ENCODE results near the gene CALCOCO1. TPM values are rescaled to one million over a fixed set of nuclear protein-coding genes. Genes with fewer than 3 reads are reported as not detected.

CALCOCO1 gene
- total RNA-seq, 1 experiment from 2014 or later = 48.0 TPM

- CTCF ChIA-PET = interaction anchor here (0.7 kb wide), 1 partner anchor 293 kb away, joined by 3 read pairs; no protein-coding TSS in a partner anchor
- in situ Hi-C loops (cut with HindIII; ENCODE audit: low pct_unique_long_range_greater_than_20kb, low sequenced_read_pairs) (no loop called here), intact Hi-C loops (cut with micrococcal nuclease; ENCODE audit: unreplicated experiment) (no loop called here)
- Histone ChIP-seq H3K9me3 (ENCODE audit: control insufficient read depth, insufficient read depth, low read depth, low read length) (no peaks in the 10 kb centered on the region), H3K4me1 (ENCODE audit: control insufficient read depth, insufficient read depth, low read length) (no peaks in the 10 kb centered on the region), H3K27ac (ENCODE audit: low read length) (no peak overlapping the region), H3K27me3 (ENCODE audit: control insufficient read depth, insufficient read depth, low read length) (peaks cover 3% of the 10 kb centered on the region; the same call in 1 of the 2 replicates), H3K4me3 (ENCODE audit: low read depth in 2 of 2, low read length in 2 of 2) (no peak overlapping the region), H3K36me3 (ENCODE audit: control insufficient read depth, insufficient read depth, low read length) (no peaks in the 10 kb centered on the region)
- DNase-seq (ENCODE audit: low read depth, low spot score) (no peak), ATAC-seq (no peak)
- TF ChIP-seq TCF7L2 (IDR thresholded peaks at IDR 0.05; ENCODE audit: low read depth, low read length) (no peak), POLR2AphosphoS5 (IDR thresholded peaks at IDR 0.05; ENCODE audit: low read depth, low read length) (no peak), CTCF (IDR thresholded peaks at IDR 0.05) (no peak), SIN3A (IDR thresholded peaks at IDR 0.05; ENCODE audit: borderline replicate concordance, insufficient read depth, low read depth, low read length) (no peak)
- TF ChIP-seq, protein P1, sequence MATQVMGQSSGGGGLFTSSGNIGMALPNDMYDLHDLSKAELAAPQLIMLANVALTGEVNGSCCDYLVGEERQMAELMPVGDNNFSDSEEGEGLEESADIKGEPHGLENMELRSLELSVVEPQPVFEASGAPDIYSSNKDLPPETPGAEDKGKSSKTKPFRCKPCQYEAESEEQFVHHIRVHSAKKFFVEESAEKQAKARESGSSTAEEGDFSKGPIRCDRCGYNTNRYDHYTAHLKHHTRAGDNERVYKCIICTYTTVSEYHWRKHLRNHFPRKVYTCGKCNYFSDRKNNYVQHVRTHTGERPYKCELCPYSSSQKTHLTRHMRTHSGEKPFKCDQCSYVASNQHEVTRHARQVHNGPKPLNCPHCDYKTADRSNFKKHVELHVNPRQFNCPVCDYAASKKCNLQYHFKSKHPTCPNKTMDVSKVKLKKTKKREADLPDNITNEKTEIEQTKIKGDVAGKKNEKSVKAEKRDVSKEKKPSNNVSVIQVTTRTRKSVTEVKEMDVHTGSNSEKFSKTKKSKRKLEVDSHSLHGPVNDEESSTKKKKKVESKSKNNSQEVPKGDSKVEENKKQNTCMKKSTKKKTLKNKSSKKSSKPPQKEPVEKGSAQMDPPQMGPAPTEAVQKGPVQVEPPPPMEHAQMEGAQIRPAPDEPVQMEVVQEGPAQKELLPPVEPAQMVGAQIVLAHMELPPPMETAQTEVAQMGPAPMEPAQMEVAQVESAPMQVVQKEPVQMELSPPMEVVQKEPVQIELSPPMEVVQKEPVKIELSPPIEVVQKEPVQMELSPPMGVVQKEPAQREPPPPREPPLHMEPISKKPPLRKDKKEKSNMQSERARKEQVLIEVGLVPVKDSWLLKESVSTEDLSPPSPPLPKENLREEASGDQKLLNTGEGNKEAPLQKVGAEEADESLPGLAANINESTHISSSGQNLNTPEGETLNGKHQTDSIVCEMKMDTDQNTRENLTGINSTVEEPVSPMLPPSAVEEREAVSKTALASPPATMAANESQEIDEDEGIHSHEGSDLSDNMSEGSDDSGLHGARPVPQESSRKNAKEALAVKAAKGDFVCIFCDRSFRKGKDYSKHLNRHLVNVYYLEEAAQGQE (IDR thresholded peaks at IDR 0.05; ENCODE audit: insufficient read depth in 1 of 2, low read depth in 2 of 2, low read length in 1 of 2) = no peak
- POLR2A ChIA-PET = no interaction called here
- no TSS peak for BruUV-seq (replicated peaks)
Measured at GRCh38 chr12:53706080-53706479, 21.2 kb downstream of the CALCOCO1 start.

DNA sequence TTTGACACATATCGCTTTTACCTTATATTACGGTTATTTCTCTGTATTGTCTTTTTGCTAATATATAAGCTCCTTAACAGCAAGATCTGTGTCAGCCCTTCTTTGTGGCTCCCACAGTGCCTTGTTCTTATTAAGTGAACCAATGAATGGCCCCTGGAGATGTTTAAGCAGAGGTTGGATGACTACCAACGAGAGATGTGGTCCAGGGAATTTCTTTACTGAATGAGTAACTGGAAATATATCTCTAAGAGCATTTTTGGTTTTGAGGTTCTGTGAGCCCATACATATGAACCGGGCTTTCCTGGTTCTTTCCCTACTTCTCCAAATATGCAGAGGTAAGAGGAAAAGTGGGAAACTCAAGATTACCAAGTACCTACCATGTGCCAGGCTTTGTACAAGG lies 23.5 kb downstream of the CALCOCO1 start:
- intact Hi-C loops (cut with micrococcal nuclease; ENCODE audit: unreplicated experiment) = loop anchor here (5.0 kb wide), 1 partner anchor 514 kb away; no protein-coding TSS in a partner anchor
- Histone ChIP-seq H3K4me1 (ENCODE audit: control insufficient read depth, insufficient read depth, low read length) (no peaks in the 10 kb centered on the region), H3K27ac (ENCODE audit: low read length) (no peak overlapping the region), H3K9me3 (ENCODE audit: control insufficient read depth, insufficient read depth, low read depth, low read length) (no peaks in the 10 kb centered on the region), H3K36me3 (ENCODE audit: control insufficient read depth, insufficient read depth, low read length) (no peaks in the 10 kb centered on the region), H3K4me3 (ENCODE audit: low read depth in 2 of 2, low read length in 2 of 2) (no peak overlapping the region), H3K27me3 (ENCODE audit: control insufficient read depth, insufficient read depth, low read length) (peaks cover 10% of the 10 kb centered on the region; the same call in 1 of the 2 replicates)
- no TSS peak for BruUV-seq (replicated peaks)
- DNase-seq (ENCODE audit: low read depth, low spot score) (no peak), ATAC-seq (no peak)
- POLR2A ChIA-PET = no interaction called here
- in situ Hi-C loops (cut with HindIII; ENCODE audit: low pct_unique_long_range_greater_than_20kb, low sequenced_read_pairs) = no loop called here
- CTCF ChIA-PET = interaction anchor here (0.9 kb wide), 1 partner anchor 42 kb away, joined by 6 read pairs; no protein-coding TSS in a partner anchor
- TF ChIP-seq TCF7L2 (IDR thresholded peaks at IDR 0.05; ENCODE audit: low read depth, low read length) = no peak
- TF ChIP-seq, protein P1 (IDR thresholded peaks at IDR 0.05; ENCODE audit: insufficient read depth in 1 of 2, low read depth in 2 of 2, low read length in 1 of 2) = no peak
- no peak for TF ChIP-seq CTCF (IDR thresholded peaks at IDR 0.05)
